GM12864 (cell line): Measurements from ENCODE around the gene PPP1R13L.

Source experiments
- DNase-seq: peaks from one replicate; pipeline ENCODE4 v3.0.0-alpha.2; 2011; ENCODE audit warnings: low read depth
- H3K4me3 ChIP-seq: 2 replicates; pipeline ENCODE4 v1.5.1; 2011; ENCODE audit warnings: mild to moderate bottlenecking, low read depth, low read length, control low read depth
- TF ChIP-seq, protein P1 (sequence below): IDR thresholded peaks from 2 replicates; pipeline ENCODE4 v1.5.1; 2011; ENCODE audit warnings: low read depth, mild to moderate bottlenecking, moderate library complexity, low read length, control low read depth, inconsistent platforms; ENCODE audit errors: missing control alignments

PPP1R13L gene

DNA sequence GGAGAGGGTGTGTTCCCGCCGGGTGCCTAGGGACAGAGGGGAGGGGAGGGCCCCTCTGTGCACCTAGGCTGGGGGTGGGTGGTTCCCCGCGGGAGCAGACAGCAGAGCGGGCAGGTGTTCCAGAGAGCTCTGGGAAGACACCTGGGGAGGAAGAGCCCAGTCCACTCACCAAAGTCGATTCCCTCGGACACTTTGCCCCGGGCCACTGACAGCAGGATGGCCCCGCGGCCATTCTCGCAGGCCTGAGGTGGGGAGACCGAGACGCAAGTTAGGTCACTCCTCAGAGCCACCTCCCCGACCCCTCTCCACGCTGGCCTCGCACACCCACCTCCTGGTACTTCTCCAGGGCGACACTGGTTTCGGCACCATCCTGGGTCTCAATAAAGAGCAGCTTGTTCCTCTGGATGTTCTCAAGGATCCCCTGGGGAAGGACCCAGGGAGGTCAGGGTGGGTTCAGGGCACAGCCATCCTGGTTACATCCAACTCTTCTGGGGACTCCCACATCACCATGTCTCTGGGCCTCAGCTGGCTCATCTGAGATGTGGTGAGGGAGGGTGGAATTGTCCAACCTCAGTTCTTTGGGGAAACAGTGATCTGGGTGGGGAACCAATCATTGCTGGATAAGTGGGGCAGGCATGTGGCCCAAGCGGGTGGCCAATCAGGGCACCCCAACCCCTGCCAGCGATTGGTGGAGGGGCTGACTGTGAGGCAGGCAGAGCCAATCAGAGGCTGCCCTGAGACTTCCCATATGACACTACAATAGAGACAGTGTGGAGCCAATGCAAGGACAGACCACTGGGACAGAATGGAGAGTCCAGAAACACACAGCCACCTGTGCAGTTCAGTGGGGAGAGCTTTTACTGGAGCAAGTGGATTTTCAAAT, 51.7 kb downstream of the PPP1R13L start:
- no peak for DNase-seq
- no peak overlapping the region for H3K4me3 ChIP-seq
- TF ChIP-seq, protein P1, sequence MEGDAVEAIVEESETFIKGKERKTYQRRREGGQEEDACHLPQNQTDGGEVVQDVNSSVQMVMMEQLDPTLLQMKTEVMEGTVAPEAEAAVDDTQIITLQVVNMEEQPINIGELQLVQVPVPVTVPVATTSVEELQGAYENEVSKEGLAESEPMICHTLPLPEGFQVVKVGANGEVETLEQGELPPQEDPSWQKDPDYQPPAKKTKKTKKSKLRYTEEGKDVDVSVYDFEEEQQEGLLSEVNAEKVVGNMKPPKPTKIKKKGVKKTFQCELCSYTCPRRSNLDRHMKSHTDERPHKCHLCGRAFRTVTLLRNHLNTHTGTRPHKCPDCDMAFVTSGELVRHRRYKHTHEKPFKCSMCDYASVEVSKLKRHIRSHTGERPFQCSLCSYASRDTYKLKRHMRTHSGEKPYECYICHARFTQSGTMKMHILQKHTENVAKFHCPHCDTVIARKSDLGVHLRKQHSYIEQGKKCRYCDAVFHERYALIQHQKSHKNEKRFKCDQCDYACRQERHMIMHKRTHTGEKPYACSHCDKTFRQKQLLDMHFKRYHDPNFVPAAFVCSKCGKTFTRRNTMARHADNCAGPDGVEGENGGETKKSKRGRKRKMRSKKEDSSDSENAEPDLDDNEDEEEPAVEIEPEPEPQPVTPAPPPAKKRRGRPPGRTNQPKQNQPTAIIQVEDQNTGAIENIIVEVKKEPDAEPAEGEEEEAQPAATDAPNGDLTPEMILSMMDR, result no peak

DNA sequence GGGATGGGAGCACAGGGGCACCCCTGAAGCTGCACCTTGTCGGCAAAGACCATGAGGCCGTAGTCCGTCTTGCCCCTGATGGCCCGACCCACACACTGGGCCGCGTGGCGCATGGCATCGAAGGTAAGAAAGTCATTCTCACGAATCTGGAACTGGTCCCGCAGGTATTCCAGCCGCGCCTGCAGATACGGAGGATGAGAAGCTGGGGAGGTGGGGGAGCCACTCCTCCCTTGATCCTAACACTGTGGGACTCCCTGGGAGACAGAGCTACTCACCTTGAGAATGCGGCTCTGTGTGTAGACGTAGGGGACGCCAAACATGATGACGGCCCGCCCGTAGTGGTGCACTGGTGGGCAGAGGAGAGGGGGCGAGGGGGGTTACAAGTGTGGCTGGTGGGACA, 52.4 kb downstream of the PPP1R13L start:
- no peak overlapping the region for H3K4me3 ChIP-seq
- no peak for DNase-seq
- TF ChIP-seq, protein P1, result no peak

DNA sequence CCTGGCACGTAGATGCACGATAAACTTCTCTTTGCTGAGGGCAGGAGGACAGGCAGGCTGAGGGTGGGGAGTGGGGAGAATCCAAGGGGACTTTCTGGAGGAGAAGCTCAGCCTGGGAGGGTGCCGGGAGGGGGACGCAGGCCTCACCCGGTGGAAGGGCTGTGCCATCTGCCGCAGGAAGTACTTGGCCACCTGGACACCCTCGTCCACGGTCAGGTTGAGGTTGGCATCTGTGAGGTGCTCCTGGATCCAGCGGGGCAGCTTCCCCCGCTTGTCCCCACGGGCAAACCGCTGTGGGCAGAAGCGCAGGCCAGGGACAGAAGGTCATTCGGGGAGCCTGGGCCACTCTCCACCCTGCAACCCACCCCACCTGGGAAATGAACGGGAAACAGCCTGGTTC, 52.8 kb downstream of the PPP1R13L start:
- DNase-seq, result no peak
- no peak overlapping the region for H3K4me3 ChIP-seq
- TF ChIP-seq, protein P1, result no peak

DNA sequence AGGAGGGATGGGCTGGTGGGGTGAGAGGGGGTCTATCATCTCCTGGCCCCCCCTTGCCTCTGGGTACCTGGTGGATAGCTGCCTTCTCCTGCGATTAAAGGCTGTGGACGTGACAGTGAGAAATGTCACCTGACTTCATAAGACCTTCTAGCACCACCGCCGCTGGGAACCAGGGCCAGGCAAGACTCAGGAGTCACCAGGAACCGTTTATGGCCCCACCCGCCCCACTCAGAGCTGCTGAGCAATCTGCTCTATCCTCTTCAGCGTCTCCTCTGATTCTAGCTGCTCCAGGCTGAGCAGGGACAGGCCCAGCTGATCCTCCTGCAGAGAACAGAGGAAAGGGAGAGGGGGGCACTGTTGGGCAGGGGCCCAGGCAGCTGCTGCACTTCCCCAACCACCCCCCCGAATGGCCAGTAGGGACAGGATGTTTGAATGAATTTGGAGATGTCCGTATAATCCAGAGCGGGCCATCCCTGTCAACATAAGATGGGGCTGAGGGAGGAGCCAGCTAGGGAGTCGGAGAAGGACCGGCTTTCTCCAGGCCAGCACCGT, 53.4 kb downstream of the PPP1R13L start:
- H3K4me3 ChIP-seq, result no peak overlapping the region
- DNase-seq, result no peak
- TF ChIP-seq, protein P1, result no peak

DNA sequence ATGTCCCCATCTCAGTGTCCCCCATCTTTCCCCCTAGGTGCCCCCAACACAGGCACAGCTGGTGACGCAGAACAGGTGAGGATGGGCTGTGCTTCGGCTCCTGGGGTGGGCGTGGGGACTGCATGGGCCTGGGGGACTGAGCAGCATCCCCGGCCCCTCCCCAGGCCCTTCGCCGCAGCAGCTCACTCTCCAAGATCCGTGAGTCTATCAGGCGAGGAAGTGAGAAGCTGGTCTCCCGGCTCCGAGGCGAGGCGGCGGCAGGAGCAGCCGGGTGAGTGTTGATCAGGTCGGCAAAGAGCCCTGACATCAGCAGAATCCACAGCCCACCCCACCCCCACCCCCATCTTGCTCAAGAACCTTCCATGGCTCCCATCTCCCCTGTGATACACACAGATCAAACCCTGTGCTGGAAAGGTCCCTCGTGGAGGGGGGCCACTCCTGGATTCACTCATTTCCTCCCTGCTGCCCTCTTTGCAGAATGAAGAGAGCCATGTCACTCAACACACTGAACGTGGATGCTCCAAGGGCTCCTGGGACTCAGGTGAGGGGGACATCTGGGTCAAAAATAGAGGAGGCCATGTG, 54.3 kb downstream of the PPP1R13L start:
- TF ChIP-seq, protein P1, result no peak
- DNase-seq, result no peak
- no peak overlapping the region for H3K4me3 ChIP-seq

DNA sequence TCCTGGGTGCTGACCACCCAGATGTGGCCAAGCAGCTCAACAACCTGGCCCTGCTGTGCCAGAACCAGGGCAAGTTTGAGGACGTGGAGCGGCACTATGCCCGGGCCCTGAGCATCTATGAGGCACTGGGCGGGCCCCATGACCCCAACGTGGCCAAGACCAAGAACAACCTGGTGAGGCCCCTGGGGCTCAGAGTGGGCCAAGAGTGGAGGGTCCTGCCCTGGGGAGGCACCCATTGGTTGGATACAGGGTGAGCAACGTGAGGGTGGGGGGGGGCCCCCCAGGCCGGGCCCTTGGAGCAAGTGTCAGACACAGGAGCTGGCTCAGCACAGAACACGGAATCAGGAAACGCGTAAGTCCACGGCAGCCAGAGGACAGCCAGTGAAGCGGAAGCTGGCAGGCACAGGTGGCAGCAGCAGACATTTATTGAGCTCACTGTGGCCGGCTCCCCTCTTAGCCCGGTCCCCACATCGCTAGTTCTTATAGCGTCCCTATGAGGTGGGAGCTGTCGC, 55.4 kb downstream of the PPP1R13L start:
- no peak for DNase-seq
- TF ChIP-seq, protein P1, result no peak
- no peak overlapping the region for H3K4me3 ChIP-seq

DNA sequence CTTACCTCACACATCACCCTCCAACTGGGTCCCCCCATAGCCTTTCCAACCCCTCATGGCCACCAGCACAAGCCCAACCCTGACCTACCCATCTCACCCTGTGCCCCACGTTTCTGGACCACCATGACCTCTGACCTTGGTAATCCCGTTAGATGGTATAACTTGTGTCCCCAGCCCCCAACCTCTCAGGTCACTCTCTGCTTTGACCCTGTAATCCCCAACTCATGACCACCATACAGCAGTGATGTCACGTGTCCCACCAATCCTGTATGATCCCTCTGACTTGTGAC, 55.8 kb downstream of the PPP1R13L start:
- H3K4me3 ChIP-seq, result no peak overlapping the region
- no peak for DNase-seq
- TF ChIP-seq, protein P1, result no peak
